GM10266 (cell line): ENCODE data around the gene TBX2.

Source experiments
- DNase-seq: peaks from one replicate; pipeline ENCODE4 v3.0.0; 2012; ENCODE audit errors: extremely low spot score
- TF ChIP-seq, protein P1 (sequence below): IDR thresholded peaks from 2 replicates; pipeline ENCODE4 v1.5.1; 2012; ENCODE audit warnings: mild to moderate bottlenecking, low read depth; ENCODE audit not compliant: control insufficient read depth, insufficient read depth; ENCODE audit errors: missing control alignments

TBX2 gene

DNA sequence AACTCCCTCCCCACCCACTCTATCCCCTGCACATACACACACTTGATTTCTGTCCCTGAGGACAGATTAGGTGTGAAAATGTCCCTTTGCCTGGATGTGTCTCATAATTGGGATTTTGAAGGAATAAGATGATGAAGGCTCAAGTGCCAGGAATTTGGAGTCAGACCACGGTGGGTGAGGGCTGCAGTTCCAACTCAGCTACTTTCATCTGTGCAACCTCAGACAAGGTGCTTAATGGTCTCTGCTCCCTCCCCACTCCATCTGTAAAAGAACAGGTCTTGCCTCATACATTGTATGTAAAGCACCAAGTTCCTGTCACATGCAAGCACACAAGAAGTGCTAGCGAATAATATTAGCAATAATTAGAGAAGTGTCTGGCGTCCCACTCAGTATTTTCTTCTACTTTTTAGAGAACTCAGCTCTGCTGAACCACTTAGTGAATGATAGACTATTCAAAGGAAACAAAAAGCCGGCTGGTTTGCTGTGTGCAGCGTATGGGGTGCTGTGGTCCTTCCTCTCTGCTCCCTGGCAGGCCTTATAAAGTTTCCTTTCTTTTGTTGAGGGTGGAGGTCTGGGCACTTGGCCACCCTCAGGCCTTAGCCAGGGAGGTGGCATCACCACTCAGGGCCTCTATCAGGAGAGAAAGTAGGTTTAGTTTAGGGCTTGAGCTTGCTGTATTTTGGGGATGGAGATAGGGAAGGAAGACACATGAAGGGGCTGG is 58.9 kb downstream of the TBX2 start:
- no peak for DNase-seq
- TF ChIP-seq, protein P1, sequence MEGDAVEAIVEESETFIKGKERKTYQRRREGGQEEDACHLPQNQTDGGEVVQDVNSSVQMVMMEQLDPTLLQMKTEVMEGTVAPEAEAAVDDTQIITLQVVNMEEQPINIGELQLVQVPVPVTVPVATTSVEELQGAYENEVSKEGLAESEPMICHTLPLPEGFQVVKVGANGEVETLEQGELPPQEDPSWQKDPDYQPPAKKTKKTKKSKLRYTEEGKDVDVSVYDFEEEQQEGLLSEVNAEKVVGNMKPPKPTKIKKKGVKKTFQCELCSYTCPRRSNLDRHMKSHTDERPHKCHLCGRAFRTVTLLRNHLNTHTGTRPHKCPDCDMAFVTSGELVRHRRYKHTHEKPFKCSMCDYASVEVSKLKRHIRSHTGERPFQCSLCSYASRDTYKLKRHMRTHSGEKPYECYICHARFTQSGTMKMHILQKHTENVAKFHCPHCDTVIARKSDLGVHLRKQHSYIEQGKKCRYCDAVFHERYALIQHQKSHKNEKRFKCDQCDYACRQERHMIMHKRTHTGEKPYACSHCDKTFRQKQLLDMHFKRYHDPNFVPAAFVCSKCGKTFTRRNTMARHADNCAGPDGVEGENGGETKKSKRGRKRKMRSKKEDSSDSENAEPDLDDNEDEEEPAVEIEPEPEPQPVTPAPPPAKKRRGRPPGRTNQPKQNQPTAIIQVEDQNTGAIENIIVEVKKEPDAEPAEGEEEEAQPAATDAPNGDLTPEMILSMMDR = no peak
